ENCODE results near the gene PALLD.

Gene PALLD

DNA sequence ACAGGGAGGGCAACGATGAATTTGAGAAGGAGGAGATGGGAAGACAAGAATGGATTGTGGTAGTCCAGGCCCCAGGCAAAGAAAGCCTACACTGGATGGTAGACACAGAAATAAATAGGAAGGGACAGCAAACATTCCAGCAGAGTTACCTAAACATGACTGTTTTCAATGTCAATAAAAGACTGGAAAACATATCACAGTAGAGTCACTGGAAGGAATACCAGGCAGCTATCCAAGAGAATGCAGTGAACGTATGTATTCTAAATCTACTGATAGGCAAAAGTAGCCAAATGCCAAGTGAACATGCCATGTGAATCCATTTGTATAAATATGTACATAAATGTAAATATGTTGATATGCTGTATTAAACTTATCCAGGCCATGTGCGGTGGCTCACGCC is 183.0 kb downstream of the PALLD start:
- peak overlapping the region; percentile 53 for H3K27ac ChIP-seq
- TF ChIP-seq, protein P1, sequence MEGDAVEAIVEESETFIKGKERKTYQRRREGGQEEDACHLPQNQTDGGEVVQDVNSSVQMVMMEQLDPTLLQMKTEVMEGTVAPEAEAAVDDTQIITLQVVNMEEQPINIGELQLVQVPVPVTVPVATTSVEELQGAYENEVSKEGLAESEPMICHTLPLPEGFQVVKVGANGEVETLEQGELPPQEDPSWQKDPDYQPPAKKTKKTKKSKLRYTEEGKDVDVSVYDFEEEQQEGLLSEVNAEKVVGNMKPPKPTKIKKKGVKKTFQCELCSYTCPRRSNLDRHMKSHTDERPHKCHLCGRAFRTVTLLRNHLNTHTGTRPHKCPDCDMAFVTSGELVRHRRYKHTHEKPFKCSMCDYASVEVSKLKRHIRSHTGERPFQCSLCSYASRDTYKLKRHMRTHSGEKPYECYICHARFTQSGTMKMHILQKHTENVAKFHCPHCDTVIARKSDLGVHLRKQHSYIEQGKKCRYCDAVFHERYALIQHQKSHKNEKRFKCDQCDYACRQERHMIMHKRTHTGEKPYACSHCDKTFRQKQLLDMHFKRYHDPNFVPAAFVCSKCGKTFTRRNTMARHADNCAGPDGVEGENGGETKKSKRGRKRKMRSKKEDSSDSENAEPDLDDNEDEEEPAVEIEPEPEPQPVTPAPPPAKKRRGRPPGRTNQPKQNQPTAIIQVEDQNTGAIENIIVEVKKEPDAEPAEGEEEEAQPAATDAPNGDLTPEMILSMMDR (conservative IDR thresholded peaks at IDR 0.05) = no peak

DNA sequence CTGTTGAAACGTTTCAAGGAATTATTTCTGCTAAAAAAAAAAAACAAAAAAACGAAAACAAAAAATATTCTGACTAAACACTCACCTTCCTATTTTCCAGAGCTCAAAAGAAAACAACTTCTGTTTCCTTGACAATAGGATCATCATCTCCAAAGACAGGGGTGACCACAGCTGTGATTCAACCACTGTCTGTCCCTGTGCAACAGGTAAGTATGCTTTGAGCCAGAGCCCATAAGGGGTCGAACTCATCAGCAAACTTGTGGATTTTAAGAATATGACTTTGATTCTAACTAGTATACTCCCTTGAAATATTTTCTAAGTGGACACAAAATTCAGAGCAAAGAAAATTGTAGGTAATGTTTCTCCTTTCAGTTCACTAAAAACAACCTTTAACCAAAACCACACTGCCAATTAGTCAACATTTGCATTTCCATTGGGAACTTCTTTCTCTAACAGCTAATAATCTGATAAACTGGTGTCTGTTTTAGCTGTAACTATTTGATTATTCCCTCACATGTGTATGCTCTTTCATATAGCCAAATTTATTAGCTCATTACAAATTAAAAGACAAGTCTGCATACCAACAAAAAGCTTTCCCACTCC is 186.1 kb downstream of the PALLD start:
- H3K27ac ChIP-seq = no peak overlapping the region
- TF ChIP-seq, protein P1 (conservative IDR thresholded peaks at IDR 0.05) = no peak

DNA sequence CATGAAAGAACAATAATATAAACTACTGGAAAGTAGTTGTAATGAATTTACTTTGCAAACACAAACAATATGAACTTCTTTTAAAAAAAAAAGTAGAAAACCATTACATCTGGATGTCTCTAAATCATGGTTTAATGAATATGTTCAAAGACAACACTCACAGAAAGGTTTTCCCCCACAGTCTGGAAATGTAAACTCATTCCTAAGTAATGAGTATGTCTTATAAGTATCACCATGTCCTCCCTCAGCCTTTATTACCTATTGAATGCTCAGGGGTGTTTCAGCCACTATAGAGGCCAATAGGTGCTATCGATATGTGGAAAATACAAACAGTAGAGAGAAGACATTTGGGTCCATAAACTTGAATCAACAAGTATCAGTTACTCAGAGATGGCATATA is 186.7 kb downstream of the PALLD start:
- TF ChIP-seq, protein P1 (conservative IDR thresholded peaks at IDR 0.05) = no peak
- H3K27ac ChIP-seq = no peak overlapping the region

DNA sequence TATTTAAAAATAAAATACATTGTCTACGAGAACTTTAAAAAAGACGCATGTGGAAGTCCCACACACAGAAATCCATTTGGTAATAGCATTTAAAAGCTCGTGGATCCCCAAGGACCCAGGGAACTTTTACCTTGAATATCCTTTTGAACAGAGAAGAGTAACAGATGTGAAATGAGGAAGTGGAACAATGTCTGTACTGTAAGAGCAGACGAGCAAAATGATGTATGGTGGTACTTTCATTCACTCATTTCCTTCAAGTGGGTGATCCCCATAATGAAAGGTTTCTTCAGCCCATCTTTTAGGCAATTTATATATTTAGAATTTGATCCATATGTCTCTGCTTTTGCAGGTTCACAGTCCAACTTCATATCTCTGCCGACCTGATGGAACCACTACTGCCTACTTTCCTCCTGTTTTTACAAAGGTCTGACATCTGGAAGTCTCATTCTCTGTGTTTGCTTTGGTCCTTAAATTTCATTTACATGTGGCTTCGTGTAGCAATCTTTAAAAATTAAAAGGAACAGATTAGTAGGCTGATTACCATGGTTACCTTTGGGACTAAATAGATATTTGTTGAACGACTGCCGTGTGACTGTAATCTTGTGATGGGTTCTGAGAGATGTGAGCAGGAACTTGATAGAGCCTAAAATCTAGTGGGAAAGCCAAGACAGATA is 188.4 kb downstream of the PALLD start:
- H3K27ac ChIP-seq = no peak overlapping the region
- TF ChIP-seq, protein P1 (conservative IDR thresholded peaks at IDR 0.05) = no peak

DNA sequence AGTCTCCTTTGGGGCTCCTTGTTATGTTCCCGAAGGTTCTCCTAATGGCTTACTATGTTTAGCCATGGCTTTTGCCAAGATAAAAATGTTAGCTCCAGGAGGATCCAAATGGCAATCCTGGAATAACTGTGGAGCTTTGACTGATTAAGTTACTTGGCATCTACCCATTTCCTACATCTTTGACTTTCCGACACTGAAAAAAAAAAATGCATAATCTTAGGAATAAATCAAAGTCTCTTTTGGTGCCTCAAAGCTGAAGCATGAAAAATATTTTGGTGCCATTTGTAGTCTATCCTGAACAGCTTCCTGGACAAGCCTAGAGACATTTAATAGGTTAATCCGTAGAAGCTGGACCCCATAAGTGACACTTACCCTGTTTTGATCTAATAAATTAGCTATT is 191.7 kb downstream of the PALLD start:
- no peak overlapping the region for H3K27ac ChIP-seq
- TF ChIP-seq, protein P1 (conservative IDR thresholded peaks at IDR 0.05) = no peak

DNA sequence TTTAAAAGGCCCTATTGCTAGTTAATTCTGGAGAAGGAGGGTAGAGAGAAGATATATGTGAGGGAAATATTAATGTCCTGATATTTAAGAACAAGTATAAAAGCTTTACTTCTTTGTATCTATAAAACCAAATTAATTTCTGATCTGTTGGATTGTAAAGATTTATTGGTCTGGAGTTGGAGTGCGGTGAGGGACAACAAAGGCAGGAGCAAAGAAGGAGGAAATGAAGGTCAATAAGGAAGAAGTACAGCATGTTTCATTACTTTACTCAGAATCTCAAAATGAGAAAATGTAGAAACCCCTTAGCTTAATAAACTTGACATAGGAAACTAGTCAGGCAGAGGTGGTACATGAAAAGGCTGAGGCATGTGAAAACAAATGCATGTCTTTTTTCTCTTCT is 192.9 kb downstream of the PALLD start:
- TF ChIP-seq, protein P1 (conservative IDR thresholded peaks at IDR 0.05) = no peak

DNA sequence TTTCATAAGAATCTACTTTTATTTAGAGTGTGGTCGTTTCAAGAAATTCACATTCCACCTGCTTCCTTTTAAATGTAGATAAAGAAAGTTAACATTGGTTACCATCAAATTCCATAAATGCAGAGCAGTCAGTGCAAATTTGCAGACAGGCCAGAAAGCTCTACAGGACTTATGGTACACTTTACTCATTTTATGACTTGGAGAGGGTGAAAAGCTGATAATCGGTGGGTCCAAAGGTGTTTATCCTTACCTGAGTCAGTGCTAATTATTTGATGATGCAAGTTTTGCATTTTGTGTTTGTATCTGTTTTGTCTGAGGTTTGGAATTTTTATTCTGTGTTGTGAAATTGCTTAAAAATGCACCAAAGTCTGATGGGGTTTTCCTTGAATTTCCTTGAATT is 193.3 kb downstream of the PALLD start:
- TF ChIP-seq, protein P1 (conservative IDR thresholded peaks at IDR 0.05) = no peak
- H3K27ac ChIP-seq = peak overlapping the region; percentile 3; the same call in 1 of the 2 replicates

More for the DNA sequence above, 192.9 kb downstream of the PALLD start:
- H3K27ac ChIP-seq = peak overlapping the region; percentile 3; the same call in 1 of the 2 replicates
